ENCODE measurements around the gene RBM3.
"Not testable (repeated sequence)": the region's sequence is repeated elsewhere in the genome, so short reads cannot be mapped to it uniquely, and the experiment has no call there.

Gene RBM3

GRCh38 chrX:48574270-48575266 lies at the start of gene RBM3:
Gene RBM3 (plus strand): TSS chrX:48574484. CDS start chrX:48575181, 697 bp downstream.
- intact Hi-C loops (cut with DNase I; ENCODE audit: low total_unique reads): no loop called here
- H3K4me1 ChIP-seq: peaks cover 0 to 22% (median 14%) of the 10 kb centered on the region in 4 donors
- H3K9me3 ChIP-seq: no peaks in the 10 kb centered on the region
- H3K4me3 ChIP-seq: peak within 1 kb of the TSS; percentile 80 to 88
- TF ChIP-seq CTCF (IDR thresholded peaks at IDR 0.05): peak; percentile 22 to 37
- H3K27me3 ChIP-seq: no peaks in the 10 kb centered on the region
- DNase-seq: peak; percentile 92 to 96
- H3K36me3 ChIP-seq: peaks cover 29 to 41% (median 39%) of the 10 kb centered on the region in 3 donors
- H3K27ac ChIP-seq: peak within 1 kb of the TSS; percentile 97 to 99

- H3K9me3 ChIP-seq; H3K4me1 ChIP-seq; H3K27me3 ChIP-seq; DNase-seq; intact Hi-C loops (cut with DNase I; ENCODE audit: low total_unique reads); H3K4me3 ChIP-seq; H3K27ac ChIP-seq: not testable (repeated sequence)
- H3K36me3 ChIP-seq: peaks cover 0 to 19% (median 0%) of the 10 kb centered on the region in 3 donors
Measured at GRCh38 chrX:48525853-48526252, 48.4 kb upstream of the RBM3 start.

GRCh38 chrX:48530736-48531135 lies 43.5 kb upstream of the RBM3 start:
- peaks cover 0 to 19% (median 0%) of the 10 kb centered on the region in 3 donors for H3K36me3 ChIP-seq
- no peak overlapping the region for H3K4me3 ChIP-seq
- no peak overlapping the region for H3K27ac ChIP-seq
- no peak for TF ChIP-seq CTCF (IDR thresholded peaks at IDR 0.05)
- DNase-seq: no peak
- intact Hi-C loops (cut with DNase I; ENCODE audit: low total_unique reads): no loop called here
- H3K9me3 ChIP-seq: no peaks in the 10 kb centered on the region
- H3K27me3 ChIP-seq: no peaks in the 10 kb centered on the region
- H3K4me1 ChIP-seq: no peaks in the 10 kb centered on the region

GRCh38 chrX:48531358-48531959 lies 42.8 kb upstream of the RBM3 start:
- Histone ChIP-seq H3K4me1 (no peaks in the 10 kb centered on the region), H3K27me3 (no peaks in the 10 kb centered on the region), H3K4me3 (no peak overlapping the region), H3K27ac (no peak overlapping the region), H3K36me3 (peaks cover 0 to 19% (median 0%) of the 10 kb centered on the region in 3 donors), H3K9me3 (no peaks in the 10 kb centered on the region)
- DNase-seq: no peak
- TF ChIP-seq CTCF (IDR thresholded peaks at IDR 0.05): no peak
- intact Hi-C loops (cut with DNase I; ENCODE audit: low total_unique reads): no loop called here

GRCh38 chrX:48532161-48532560 lies 42.1 kb upstream of the RBM3 start:
- no peak for DNase-seq
- Histone ChIP-seq H3K4me3 (no peak overlapping the region), H3K9me3 (no peaks in the 10 kb centered on the region), H3K27ac (no peak overlapping the region), H3K27me3 (no peaks in the 10 kb centered on the region), H3K4me1 (no peaks in the 10 kb centered on the region), H3K36me3 (peaks cover 0 to 13% (median 0%) of the 10 kb centered on the region in 3 donors)
- no peak for TF ChIP-seq CTCF (IDR thresholded peaks at IDR 0.05)
- intact Hi-C loops (cut with DNase I; ENCODE audit: low total_unique reads): no loop called here

- Histone ChIP-seq H3K36me3 (peaks cover 0 to 8% (median 0%) of the 10 kb centered on the region in 3 donors), H3K27me3 (no peaks in the 10 kb centered on the region), H3K4me3 (no peak overlapping the region), H3K4me1 (no peaks in the 10 kb centered on the region), H3K9me3 (no peaks in the 10 kb centered on the region), H3K27ac (no peak overlapping the region)
- TF ChIP-seq CTCF (IDR thresholded peaks at IDR 0.05): no peak
- no peak for DNase-seq
- intact Hi-C loops (cut with DNase I; ENCODE audit: low total_unique reads): no loop called here
Measured at GRCh38 chrX:48533165-48533564, 41.1 kb upstream of the RBM3 start.

Measured in tibial artery (tissue), 4 donors.